GM19240 (cell line): ENCODE measurements around the gene GRID1.

Experiments
- DNase-seq: peaks from one replicate; pipeline ENCODE4 v3.0.0; 2011; ENCODE audit warnings: low spot score; ENCODE audit not compliant: insufficient read length

GRID1 gene

GRCh38 chr10:85607043-85607695 lies 759.4 kb downstream of the GRID1 start:
- no peak for DNase-seq

GRCh38 chr10:85606401-85606800 lies 760.2 kb downstream of the GRID1 start:
- no peak for DNase-seq

- no peak for DNase-seq
Measured at GRCh38 chr10:85604884-85605283, 761.7 kb downstream of the GRID1 start.

DNA sequence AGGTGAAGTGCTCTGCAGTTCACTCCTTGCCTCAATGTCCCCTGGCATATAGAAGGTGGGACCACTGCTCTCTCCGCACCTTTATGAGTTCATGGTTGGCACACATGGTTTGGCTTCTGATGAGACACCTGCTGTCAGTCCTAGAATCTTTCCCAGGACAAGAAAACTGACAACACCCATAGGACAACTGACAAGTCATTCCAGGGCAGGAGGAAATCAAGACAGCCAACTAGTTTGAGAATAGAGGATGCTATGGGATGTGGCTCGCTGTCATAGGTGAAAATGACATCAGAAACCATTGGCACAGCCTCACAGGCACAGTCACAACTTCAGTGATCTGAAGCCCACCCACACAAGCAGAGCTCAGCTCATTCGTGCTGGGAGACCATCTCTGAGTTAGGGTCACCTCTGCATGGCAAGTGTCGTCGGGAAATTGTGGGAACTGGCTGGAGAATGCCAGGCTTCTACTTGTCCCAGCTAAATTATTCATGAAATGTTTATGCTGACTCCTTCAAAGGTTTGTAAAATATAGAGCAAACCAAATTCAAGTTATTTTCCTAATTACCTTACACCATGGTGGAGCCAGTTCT lies 762.4 kb downstream of the GRID1 start:
- DNase-seq: no peak

DNA sequence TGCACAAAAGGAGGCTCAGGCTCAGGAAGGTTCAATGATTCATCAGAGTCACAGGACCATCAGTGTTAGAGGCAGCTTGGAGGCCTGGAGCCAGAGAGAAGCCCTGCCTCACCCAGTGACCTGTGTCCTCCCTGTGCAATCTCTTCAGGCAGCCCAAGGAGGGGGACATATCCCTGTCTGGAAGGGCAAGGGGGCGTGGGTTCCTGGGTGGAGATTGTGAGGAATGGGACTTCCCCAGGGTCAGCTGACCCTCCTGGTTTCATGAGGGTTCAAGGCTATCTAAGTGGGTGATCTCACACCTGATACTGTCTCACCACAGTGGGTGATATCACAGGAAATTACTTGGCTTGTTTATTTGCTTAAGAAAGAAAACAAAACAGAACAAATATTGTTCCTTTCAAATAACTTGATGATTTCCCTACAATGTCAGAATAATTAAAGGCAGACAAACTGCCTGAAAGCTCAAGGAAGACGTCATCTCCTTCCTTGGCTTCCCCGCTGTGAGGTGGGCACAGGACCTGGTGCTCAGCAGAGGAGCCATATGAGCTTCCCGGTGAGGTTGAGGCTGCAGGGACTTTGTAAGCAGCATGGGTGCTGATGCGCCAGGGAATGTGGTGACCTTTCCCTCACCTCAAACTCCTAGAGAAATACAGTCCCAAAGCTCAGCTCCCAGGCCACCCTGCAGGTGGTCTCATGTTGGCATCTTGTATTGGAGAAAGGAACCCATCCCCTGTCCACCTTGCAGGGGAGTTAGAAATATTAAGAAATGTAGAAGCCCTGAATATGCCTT lies 763.2 kb downstream of the GRID1 start:
- DNase-seq: no peak

- no peak for DNase-seq
Measured at GRCh38 chr10:85602713-85603112, 763.9 kb downstream of the GRID1 start.

- no peak for DNase-seq
Measured at GRCh38 chr10:85602306-85602705, 764.3 kb downstream of the GRID1 start.

- DNase-seq: no peak
Measured at GRCh38 chr10:85601526-85601925, 765.1 kb downstream of the GRID1 start.

DNA sequence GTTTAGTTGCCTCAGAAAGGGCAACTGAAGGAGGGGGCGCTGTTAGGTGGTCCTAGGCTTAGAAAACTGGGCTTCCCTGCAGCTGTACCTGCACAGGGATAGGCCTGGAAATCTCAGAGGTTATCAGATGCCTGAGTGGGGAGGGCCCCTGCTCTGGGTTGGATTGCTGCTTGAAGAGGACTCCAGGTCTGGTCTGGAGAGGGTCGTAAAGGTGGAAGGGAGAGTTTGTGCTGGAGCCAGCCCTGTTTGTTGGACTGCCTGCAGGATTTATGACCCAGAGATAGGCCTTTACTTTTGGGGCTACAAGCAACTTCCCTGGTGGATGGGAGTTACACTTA lies 765.9 kb downstream of the GRID1 start:
- no peak for DNase-seq

DNA sequence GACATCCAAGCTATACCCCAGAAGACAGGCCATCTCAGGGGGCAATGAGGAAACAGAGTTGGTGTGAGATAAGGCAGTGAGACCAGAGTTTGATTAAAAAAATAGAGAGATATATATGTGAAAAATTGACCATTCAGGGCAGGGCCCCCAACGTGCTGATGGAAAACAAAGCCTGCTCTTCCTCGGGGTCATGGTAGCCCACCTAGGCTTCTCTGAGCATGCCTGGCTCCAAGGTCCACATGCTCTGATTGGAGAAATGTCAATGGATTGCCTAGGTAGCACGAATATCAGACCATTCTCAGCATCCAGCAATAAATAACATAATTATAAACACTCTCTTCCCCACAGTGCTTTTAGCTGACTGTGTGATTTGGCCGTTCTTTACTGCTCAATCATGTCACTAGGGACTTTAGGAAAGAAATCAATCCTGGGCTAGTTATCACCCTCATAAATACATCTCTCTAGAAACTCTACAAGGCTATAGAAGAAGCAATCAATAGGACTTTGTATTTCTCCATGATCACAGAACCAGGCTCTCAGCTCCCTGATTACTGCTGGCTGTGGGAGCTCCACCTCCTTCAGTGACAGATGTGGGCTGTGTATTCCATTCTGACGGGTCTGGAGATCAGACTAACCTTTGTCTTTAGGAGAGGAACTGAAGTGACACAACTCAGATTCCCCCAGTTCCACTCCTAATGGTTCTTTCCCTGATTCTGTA lies 766.4 kb downstream of the GRID1 start:
- no peak for DNase-seq

- no peak for DNase-seq
Measured at GRCh38 chr10:85599081-85599480, 767.5 kb downstream of the GRID1 start.

DNA sequence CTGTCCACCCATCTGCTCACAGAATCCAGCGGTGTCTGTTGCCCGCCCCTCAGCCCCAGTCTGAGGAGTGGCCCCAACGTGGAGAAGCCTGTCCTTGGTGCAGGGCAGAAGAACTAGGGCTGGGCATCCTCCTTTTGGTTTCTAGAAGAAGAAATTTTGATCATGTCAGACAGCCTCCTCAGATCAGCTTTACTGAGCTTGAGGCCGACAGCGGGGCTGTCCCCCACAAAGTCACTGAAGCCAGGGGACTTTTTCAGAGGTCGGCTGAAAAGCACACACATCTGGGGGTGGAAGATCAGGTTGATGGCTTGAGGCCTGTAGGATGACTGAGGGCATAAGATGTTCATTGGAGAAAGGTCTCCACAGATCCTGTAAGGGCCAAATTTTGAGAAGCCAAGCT lies 767.9 kb downstream of the GRID1 start:
- DNase-seq: no peak

DNA sequence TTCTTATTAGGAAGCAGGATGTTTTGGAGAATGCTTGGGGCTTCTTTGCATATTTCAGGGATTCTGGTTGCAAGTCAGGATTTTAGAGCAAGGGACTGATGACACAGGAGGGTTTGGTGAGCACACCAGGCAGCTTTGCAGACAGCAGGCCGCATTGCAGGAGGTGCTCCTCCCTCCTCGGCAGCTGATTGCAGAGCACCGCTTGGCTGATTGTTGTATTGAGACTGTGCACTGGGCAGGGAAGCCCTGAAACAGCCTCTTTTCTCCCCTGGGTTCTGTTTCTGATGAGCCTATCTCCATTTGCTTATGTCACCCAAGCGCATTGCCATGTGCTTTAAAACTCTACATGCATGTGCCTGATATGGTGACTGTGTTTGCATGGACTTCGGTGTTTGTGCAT lies 769.6 kb downstream of the GRID1 start:
- no peak for DNase-seq

- no peak for DNase-seq
Measured at GRCh38 chr10:85596389-85596788, 770.2 kb downstream of the GRID1 start.

DNA sequence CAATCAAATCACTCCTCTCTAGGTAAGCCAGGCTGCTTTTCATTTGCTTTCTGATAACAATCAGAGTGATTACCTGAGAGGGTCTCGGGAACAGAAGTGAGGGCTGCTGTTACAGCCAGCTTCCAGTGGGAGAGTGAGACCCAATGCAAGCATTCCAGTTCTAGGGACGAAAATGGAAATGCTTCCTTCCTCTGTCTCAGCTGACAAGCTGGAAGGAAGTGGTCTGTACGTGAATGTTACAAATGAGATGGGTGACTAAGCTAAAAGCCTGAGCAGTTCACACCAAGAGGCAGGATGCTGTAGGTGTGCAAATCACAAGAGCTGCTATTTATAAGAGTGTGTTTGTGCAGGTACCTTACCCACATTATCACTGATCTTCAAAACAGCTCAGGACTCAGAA lies 772.4 kb downstream of the GRID1 start:
- DNase-seq: no peak

DNA sequence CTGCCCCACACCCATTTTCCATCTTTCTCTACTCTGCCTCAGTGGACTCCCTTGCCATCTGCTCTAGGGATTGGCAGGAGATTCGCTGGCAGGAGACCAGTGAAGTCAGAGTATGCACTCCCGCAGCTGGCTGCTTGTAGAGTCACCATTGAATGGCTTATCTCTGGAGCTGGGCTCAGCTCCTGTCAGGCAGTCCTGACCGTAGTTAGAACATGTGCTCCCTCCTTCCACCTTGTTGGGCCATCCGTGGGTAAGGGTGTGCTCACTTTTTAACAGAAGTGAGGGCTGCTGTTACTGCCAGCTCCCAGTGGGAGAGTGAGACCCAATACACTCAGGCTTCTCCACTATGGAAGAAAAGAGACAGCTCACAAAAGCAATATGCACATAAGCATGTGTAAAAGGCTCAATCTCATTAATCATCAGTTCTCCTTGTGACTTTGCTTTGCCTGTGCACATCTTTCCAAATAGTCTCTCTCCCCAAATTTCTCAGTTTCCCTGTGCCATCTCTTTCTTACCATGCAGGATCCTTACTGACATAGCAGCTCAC lies 773.3 kb downstream of the GRID1 start:
- DNase-seq: no peak

GRCh38 chr10:85581371-85581770 lies 785.2 kb downstream of the GRID1 start:
- DNase-seq: no peak

- no peak for DNase-seq
Measured at GRCh38 chr10:85580585-85580984, 786.0 kb downstream of the GRID1 start.

DNA sequence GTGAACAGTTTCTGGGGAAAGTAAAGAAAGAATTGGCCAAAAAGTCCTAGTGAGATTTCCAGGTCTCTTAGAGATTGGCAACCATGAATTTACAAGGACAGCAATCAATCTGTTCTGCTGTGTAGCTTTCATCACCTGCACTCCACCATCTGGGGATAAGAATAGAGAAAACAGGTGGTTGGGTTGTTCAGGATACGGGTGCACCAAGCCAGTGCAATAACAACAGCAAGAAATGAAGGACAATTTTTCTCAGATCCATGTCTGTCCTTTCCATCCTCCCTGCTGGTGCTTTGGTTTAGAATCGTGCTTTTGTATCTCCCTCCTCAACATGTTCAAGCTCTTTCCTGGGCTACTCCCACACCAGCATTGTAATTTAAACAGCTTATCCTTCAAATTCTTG lies 787.7 kb downstream of the GRID1 start:
- DNase-seq: no peak

- DNase-seq: no peak
Measured at GRCh38 chr10:85575441-85575840, 791.2 kb downstream of the GRID1 start.

DNA sequence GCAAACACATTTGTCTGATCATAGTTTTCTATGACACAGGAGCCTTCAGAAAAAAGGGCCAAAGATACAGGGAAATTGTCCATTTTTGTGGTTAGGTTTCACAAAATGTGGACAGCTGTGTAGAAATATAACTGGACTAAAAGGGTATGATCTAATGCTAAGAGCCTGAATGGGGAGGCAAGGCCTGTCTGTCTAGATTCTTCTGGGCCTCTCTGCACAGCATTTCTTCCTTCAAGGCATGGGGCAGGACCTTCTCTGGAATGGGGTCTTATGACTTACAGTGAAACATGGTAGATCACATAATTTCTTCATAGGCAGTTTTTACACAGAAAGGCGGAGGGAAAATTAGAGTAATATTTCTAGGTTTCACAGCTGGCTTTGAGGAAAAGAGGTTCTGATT lies 795.7 kb downstream of the GRID1 start:
- no peak for DNase-seq

- DNase-seq: no peak
Measured at GRCh38 chr10:85565381-85565780, 801.2 kb downstream of the GRID1 start.
